ENCODE data around the gene ADRA2C. TPM values are rescaled to one million over a fixed set of nuclear protein-coding genes. Genes with fewer than 3 reads are reported as not detected.

The ADRA2C gene
- total and polyA plus RNA-seq, 9 of the 15 experiments (the other 6 are each of a cell fraction or from before 2014, with no cell fraction given), result 0.06 to 0.58 (median 0.14) TPM; not detected in 2

- DNase-seq (ENCODE audit: extremely low read depth in 1 of 4, low spot score in 3 of 4), result no peak
- ATAC-seq, result no peak
- no peak overlapping the region for H3K27ac ChIP-seq (ENCODE audit: extremely low read depth, low read depth, low read length)
- no peaks in the 10 kb centered on the region for H4K20me1 ChIP-seq (replicated peaks; ENCODE audit: control insufficient read depth, insufficient read depth, low read length)
- FAIRE-seq, result no peak
- no peak overlapping the region for H2AFZ ChIP-seq (ENCODE audit: low read depth, low read length)
- H3K36me3 ChIP-seq (ENCODE audit: control insufficient read depth, insufficient read depth, low read length), result no peaks in the 10 kb centered on the region
- ChIA-PET POLR2A (no interaction called here), CTCF (ENCODE audit: low intra/inter-chr PET ratio) (no interaction called here)
- peaks cover 2% of the 10 kb centered on the region; the same call in 1 of the 2 replicates for H3K9me3 ChIP-seq (replicated peaks; ENCODE audit: control insufficient read depth, insufficient read depth, low read depth, low read length)
- no peak overlapping the region for H3K9ac ChIP-seq (ENCODE audit: insufficient read depth in 1 of 2, low read depth in 2 of 2, low read length in 2 of 2)
- in situ Hi-C loops (cut with MboI) (no loop called here), intact Hi-C loops (cut with micrococcal nuclease) (loop anchor here (5.0 kb wide), 1 partner anchor 132 kb away; no protein-coding TSS in a partner anchor)
- BruUV-seq (replicated peaks), result no TSS peak
- no peaks in the 10 kb centered on the region for H3K9me1 ChIP-seq (ENCODE audit: control insufficient read depth, insufficient read depth, low read length)
- H3K4me2 ChIP-seq (ENCODE audit: insufficient read depth, low read length), result no peak overlapping the region
- 6% methylated on average over 14 of the region's 14 CpGs for WGBS (ENCODE audit: insufficient coverage, low coverage, missing lambda C conversion rate)
- no peaks in the 10 kb centered on the region for H3K79me2 ChIP-seq (ENCODE audit: control insufficient read depth, insufficient read depth, low read length)
- H3K4me3 ChIP-seq, result no peak overlapping the region
- H3K27me3 ChIP-seq (ENCODE audit: control insufficient read depth in 2 of 2, insufficient read depth in 2 of 2, low read length in 2 of 2), result peaks cover 11 to 54% of the 10 kb centered on the region in 2 experiments; a peak in 4 of 5 replicates
- peaks cover 0 to 6% of the 10 kb centered on the region in 2 experiments; a peak in 2 of 5 replicates for H3K4me1 ChIP-seq (replicated peaks in 1 of 2; ENCODE audit: control insufficient read depth in 2 of 2, insufficient read depth in 2 of 2, low read length in 2 of 2)
- no peak for TF ChIP-seq XRCC4 (IDR thresholded peaks at IDR 0.05; ENCODE audit: extremely low read depth, insufficient read depth, insufficient read length)
- no peak for TF ChIP-seq ZNF589 (CRISPR knock-in tag; IDR thresholded peaks at IDR 0.05; ENCODE audit: low read depth)
- no peak for TF ChIP-seq IFI16 (CRISPR knock-in tag; IDR thresholded peaks at IDR 0.05)
- TF ChIP-seq NFXL1 (CRISPR knock-in tag; IDR thresholded peaks at IDR 0.05), result no peak
- no peak for TF ChIP-seq ZNF707 (CRISPR knock-in tag; conservative IDR thresholded peaks at IDR 0.05)
- TF ChIP-seq MAFF (IDR thresholded peaks at IDR 0.05; ENCODE audit: low read length), result no peak
- TF ChIP-seq ZFP1 (CRISPR knock-in tag; IDR thresholded peaks at IDR 0.05), result no peak
- no peak for TF ChIP-seq SMAD3 (CRISPR knock-in tag; conservative IDR thresholded peaks at IDR 0.05)
- no peak for TF ChIP-seq TSHZ1 (CRISPR knock-in tag; IDR thresholded peaks at IDR 0.05)
- no peak for TF ChIP-seq MYC (IDR thresholded peaks at IDR 0.05; ENCODE audit: low read depth, low read length)
- TF ChIP-seq MYC (CRISPR knock-in tag; IDR thresholded peaks at IDR 0.05; ENCODE audit: borderline replicate concordance, low read depth), result no peak
- no peak for TF ChIP-seq PCBP2 (IDR thresholded peaks at IDR 0.05; ENCODE audit: low read depth, low read length, poor library complexity, severe bottlenecking)
- TF ChIP-seq HDAC1 (IDR thresholded peaks at IDR 0.05), result no peak
- no peak for TF ChIP-seq TCF7 (IDR thresholded peaks at IDR 0.05; ENCODE audit: borderline replicate concordance)
- no peak for TF ChIP-seq MTA2 (IDR thresholded peaks at IDR 0.05; ENCODE audit: low read depth)
These were observed 21.3 kb upstream of the ADRA2C start for GRCh38 chr4:3744901-3745300.

Measured in K562 (cell line).